ENCODE data around the gene ZFP1.

Gene ZFP1

GRCh38 chr16:75148311-75149195 is at the start of gene ZFP1:
ZFP1 (plus strand) TSS chr16:75148524; CDS start chr16:75152952, 4,428 bp downstream.
- H3K4me3 ChIP-seq (ENCODE audit: low read length), result peak within 1 kb of the TSS; percentile 72
- H2AFZ ChIP-seq (ENCODE audit: low read depth, low read length), result peak within 1 kb of the TSS; percentile 86
- H3K4me1 ChIP-seq (ENCODE audit: insufficient read depth, low read length), result peaks cover 2% of the 10 kb centered on the region
- no peaks in the 10 kb centered on the region for H3K27me3 ChIP-seq (ENCODE audit: insufficient read depth, low read length)
- H3K36me3 ChIP-seq (ENCODE audit: insufficient read depth, low read length), result peaks cover 14% of the 10 kb centered on the region
- H3K9me3 ChIP-seq (ENCODE audit: low read length), result peaks cover 12% of the 10 kb centered on the region

GRCh38 chr16:75099075-75099667 is 49.2 kb upstream of the ZFP1 start:
- Histone ChIP-seq H2AFZ (ENCODE audit: low read depth, low read length) (no peak overlapping the region), H3K4me1 (ENCODE audit: insufficient read depth, low read length) (peaks cover 15% of the 10 kb centered on the region), H3K4me3 (ENCODE audit: low read length) (no peak overlapping the region), H3K27me3 (ENCODE audit: insufficient read depth, low read length) (no peaks in the 10 kb centered on the region), H3K36me3 (ENCODE audit: insufficient read depth, low read length) (peaks cover 8% of the 10 kb centered on the region), H3K9me3 (ENCODE audit: low read length) (no peaks in the 10 kb centered on the region)

DNA sequence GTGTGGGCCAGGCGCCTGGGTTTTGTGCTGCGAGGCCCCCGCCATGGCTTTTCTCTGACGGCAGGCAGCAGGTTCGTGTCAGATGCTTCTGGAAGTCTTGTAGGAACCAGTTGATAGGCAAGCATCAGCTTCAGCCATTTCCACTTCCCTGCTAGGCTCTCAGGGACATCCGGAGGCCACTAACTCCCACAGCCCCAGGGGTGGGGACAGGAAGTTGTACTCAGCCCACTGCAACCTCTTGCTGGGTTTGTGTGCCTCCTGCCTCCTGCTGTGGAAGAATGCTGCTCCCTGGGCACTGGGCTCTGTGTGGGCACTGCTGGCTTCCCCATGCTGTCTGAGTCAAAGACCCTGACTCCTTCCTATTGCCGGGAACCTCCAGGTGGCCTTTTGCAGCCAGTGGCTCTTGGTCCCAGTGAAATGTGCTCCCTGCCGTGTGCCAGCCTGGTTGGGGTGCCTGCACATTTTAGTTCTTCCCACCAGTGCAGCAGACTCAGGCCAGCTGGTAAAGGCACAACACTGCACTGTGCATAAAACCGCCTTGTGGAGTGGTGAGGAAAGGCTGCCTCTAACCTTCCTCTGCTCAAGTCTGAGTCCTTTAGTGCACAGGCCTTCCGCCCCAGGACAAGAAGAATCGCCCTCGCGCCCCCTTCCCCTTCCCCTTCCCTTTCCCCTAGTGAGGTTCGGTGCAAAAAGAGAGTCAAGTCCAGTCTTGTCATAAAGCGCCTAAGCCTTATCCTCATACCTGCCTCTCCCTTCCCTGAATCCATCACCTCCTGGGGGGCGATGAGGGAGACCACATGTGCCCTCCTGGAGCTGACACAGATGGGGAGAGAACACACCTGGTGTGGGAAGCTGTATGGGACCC is 48.4 kb upstream of the ZFP1 start:
- no peaks in the 10 kb centered on the region for H3K27me3 ChIP-seq (ENCODE audit: insufficient read depth, low read length)
- H2AFZ ChIP-seq (ENCODE audit: low read depth, low read length), result no peak overlapping the region
- H3K9me3 ChIP-seq (ENCODE audit: low read length), result no peaks in the 10 kb centered on the region
- no peak overlapping the region for H3K4me3 ChIP-seq (ENCODE audit: low read length)
- H3K4me1 ChIP-seq (ENCODE audit: insufficient read depth, low read length), result peaks cover 11% of the 10 kb centered on the region
- H3K36me3 ChIP-seq (ENCODE audit: insufficient read depth, low read length), result peaks cover 3% of the 10 kb centered on the region

DNA sequence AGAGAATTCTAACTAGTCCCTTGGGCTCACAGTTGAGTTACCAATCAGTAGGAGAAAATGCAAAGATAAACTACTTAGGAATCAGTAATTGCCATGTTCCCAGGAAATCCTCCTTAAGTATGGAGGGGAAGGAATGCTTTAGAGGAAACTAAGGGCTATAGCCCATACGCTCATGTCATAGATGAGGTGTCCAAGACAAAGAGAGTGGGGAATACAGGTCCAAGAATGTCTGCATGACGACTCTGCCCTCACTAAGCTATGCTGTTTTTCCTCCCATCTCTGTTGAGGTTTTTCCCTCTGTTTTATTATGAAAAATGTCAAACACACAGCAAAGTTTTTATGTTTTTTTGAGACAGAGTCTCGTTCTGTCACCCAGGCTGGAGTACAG is 47.7 kb upstream of the ZFP1 start:
- H3K36me3 ChIP-seq (ENCODE audit: insufficient read depth, low read length), result peaks cover 8% of the 10 kb centered on the region
- H3K4me3 ChIP-seq (ENCODE audit: low read length), result no peak overlapping the region
- no peaks in the 10 kb centered on the region for H3K27me3 ChIP-seq (ENCODE audit: insufficient read depth, low read length)
- H3K9me3 ChIP-seq (ENCODE audit: low read length), result no peaks in the 10 kb centered on the region
- peaks cover 5% of the 10 kb centered on the region for H3K4me1 ChIP-seq (ENCODE audit: insufficient read depth, low read length)
- H2AFZ ChIP-seq (ENCODE audit: low read depth, low read length), result no peak overlapping the region

- H3K4me3 ChIP-seq (ENCODE audit: low read length), result no peak overlapping the region
- H2AFZ ChIP-seq (ENCODE audit: low read depth, low read length), result no peak overlapping the region
- no peaks in the 10 kb centered on the region for H3K9me3 ChIP-seq (ENCODE audit: low read length)
- H3K4me1 ChIP-seq (ENCODE audit: insufficient read depth, low read length), result no peaks in the 10 kb centered on the region
- H3K36me3 ChIP-seq (ENCODE audit: insufficient read depth, low read length), result peaks cover 14% of the 10 kb centered on the region
- H3K27me3 ChIP-seq (ENCODE audit: insufficient read depth, low read length), result no peaks in the 10 kb centered on the region
Measured at GRCh38 chr16:75101635-75102034, 46.7 kb upstream of the ZFP1 start.

DNA sequence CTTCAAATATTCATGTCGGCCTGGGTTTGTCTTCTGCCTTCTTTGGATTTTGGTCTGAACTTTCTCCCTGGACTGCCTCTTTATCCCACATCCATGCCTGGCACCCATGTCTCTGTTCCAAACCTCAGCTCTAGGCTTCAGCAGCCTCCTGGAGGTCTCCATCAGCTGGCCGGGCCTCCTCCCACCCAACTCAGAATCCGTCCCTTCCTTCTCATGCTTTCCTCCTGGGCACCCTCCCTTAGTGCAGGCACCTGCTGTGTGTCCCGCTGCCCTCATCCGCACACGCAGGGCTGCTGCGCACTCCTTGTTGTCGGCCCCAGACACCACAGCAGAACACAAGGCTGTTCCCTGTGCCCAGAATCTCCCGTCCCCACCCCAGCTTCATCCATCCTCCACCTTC is 45.7 kb upstream of the ZFP1 start:
- Histone ChIP-seq H3K4me3 (ENCODE audit: low read length) (no peak overlapping the region), H3K27me3 (ENCODE audit: insufficient read depth, low read length) (no peaks in the 10 kb centered on the region), H3K4me1 (ENCODE audit: insufficient read depth, low read length) (no peaks in the 10 kb centered on the region), H3K9me3 (ENCODE audit: low read length) (no peaks in the 10 kb centered on the region), H2AFZ (ENCODE audit: low read depth, low read length) (no peak overlapping the region), H3K36me3 (ENCODE audit: insufficient read depth, low read length) (peaks cover 16% of the 10 kb centered on the region)

- no peaks in the 10 kb centered on the region for H3K9me3 ChIP-seq (ENCODE audit: low read length)
- H3K27me3 ChIP-seq (ENCODE audit: insufficient read depth, low read length), result no peaks in the 10 kb centered on the region
- no peak overlapping the region for H2AFZ ChIP-seq (ENCODE audit: low read depth, low read length)
- peaks cover 16% of the 10 kb centered on the region for H3K36me3 ChIP-seq (ENCODE audit: insufficient read depth, low read length)
- H3K4me1 ChIP-seq (ENCODE audit: insufficient read depth, low read length), result no peaks in the 10 kb centered on the region
- no peak overlapping the region for H3K4me3 ChIP-seq (ENCODE audit: low read length)
Measured at GRCh38 chr16:75103994-75104393, 44.3 kb upstream of the ZFP1 start.

DNA sequence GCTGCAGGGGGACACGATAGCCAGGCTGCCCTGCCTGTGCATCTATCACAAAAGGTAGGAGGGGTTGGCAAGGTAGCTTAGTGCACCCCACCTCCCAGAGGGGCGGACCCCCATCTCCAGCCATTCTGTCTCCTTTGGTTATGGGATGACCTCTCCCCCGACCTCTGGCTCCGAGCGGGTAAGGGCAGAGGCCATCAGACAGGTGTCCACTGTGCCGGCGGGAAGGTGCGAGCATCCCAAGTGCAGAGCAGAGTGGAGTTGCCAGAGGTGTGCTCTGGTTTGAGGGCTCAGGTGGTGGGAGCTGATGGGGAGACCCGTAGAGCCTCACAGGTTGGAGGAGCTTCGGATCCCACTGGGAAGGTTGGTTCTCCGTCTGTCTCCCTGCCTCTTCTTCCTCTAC is 43.5 kb upstream of the ZFP1 start:
- Histone ChIP-seq H3K36me3 (ENCODE audit: insufficient read depth, low read length) (peaks cover 16% of the 10 kb centered on the region), H3K27me3 (ENCODE audit: insufficient read depth, low read length) (no peaks in the 10 kb centered on the region), H3K9me3 (ENCODE audit: low read length) (no peaks in the 10 kb centered on the region), H3K4me3 (ENCODE audit: low read length) (no peak overlapping the region), H3K4me1 (ENCODE audit: insufficient read depth, low read length) (peaks cover 5% of the 10 kb centered on the region), H2AFZ (ENCODE audit: low read depth, low read length) (no peak overlapping the region)

- H3K4me1 ChIP-seq (ENCODE audit: insufficient read depth, low read length), result peaks cover 12% of the 10 kb centered on the region
- H3K9me3 ChIP-seq (ENCODE audit: low read length), result no peaks in the 10 kb centered on the region
- H3K36me3 ChIP-seq (ENCODE audit: insufficient read depth, low read length), result peaks cover 16% of the 10 kb centered on the region
- no peaks in the 10 kb centered on the region for H3K27me3 ChIP-seq (ENCODE audit: insufficient read depth, low read length)
- H2AFZ ChIP-seq (ENCODE audit: low read depth, low read length), result no peak overlapping the region
- H3K4me3 ChIP-seq (ENCODE audit: low read length), result no peak overlapping the region
Measured at GRCh38 chr16:75105306-75106061, 42.8 kb upstream of the ZFP1 start.

DNA sequence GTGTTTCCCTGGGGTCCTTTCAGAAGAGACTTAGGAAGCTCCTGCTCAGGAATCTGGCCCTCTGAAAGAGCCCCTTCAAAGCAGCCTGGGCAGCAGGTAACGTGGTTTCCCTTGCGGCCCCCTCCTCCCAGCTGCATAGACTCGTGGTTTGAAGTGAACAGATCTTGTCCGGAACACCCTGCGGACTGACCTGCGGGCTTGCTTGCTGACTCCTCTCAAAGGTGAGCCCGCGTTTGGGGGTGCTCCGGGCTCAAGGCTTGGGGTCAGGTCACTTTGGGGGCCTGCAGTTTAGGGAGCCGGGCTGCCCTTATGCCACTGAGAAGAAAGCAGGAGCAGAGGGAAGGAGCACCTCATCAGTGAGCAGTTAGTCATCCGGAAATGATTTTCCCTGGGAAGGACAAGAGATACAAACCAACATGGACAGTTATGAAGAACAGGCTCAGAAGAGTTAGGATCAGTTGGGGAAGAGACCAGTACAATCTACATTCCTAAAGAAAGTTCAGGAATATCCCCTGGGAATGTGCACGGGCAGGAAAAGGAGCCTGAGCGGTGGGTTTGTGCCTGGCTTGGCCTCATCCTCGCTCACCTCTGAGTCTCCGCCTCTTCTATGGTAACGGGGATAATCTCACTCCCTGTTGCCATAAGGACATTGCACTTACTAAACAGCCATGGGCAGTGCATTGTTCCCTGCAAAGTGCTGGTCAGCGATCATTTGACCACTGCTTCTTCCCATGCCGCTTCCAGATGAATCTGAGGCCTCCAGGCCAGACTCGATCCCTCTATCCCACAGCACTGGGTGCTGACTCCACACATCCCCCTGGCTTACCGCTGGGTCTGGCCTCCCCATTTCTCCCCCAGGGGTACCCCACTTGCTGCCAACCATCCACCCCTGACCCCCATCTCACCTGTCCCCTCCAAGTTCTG is 41.7 kb upstream of the ZFP1 start:
- peaks cover 18% of the 10 kb centered on the region for H3K4me1 ChIP-seq (ENCODE audit: insufficient read depth, low read length)
- H3K27me3 ChIP-seq (ENCODE audit: insufficient read depth, low read length), result no peaks in the 10 kb centered on the region
- no peak overlapping the region for H3K4me3 ChIP-seq (ENCODE audit: low read length)
- no peak overlapping the region for H2AFZ ChIP-seq (ENCODE audit: low read depth, low read length)
- H3K9me3 ChIP-seq (ENCODE audit: low read length), result no peaks in the 10 kb centered on the region
- peaks cover 16% of the 10 kb centered on the region for H3K36me3 ChIP-seq (ENCODE audit: insufficient read depth, low read length)

GRCh38 chr16:75107505-75107904 is 40.8 kb upstream of the ZFP1 start:
- Histone ChIP-seq H2AFZ (ENCODE audit: low read depth, low read length) (no peak overlapping the region), H3K27me3 (ENCODE audit: insufficient read depth, low read length) (no peaks in the 10 kb centered on the region), H3K36me3 (ENCODE audit: insufficient read depth, low read length) (peaks cover 16% of the 10 kb centered on the region), H3K4me1 (ENCODE audit: insufficient read depth, low read length) (peaks cover 18% of the 10 kb centered on the region), H3K9me3 (ENCODE audit: low read length) (no peaks in the 10 kb centered on the region), H3K4me3 (ENCODE audit: low read length) (no peak overlapping the region)

Measured in neuron (in vitro differentiated cells).